Urothelium cell line (cell line): ENCODE data around the gene PABPC1L.
"Not testable (repeated sequence)": the region's sequence is repeated elsewhere in the genome, so short reads cannot be mapped to it uniquely, and the experiment has no call there.

Source experiments
- DNase-seq: peaks from one replicate; pipeline ENCODE4 v3.0.0; 2011; ENCODE audit warnings: low spot score, mixed read lengths
- FAIRE-seq: peaks from 2 replicates; lab custom pipeline; 2011; peaks lifted over from hg19 to GRCh38; lab: Jason Lieb, UNC

PABPC1L gene

DNA sequence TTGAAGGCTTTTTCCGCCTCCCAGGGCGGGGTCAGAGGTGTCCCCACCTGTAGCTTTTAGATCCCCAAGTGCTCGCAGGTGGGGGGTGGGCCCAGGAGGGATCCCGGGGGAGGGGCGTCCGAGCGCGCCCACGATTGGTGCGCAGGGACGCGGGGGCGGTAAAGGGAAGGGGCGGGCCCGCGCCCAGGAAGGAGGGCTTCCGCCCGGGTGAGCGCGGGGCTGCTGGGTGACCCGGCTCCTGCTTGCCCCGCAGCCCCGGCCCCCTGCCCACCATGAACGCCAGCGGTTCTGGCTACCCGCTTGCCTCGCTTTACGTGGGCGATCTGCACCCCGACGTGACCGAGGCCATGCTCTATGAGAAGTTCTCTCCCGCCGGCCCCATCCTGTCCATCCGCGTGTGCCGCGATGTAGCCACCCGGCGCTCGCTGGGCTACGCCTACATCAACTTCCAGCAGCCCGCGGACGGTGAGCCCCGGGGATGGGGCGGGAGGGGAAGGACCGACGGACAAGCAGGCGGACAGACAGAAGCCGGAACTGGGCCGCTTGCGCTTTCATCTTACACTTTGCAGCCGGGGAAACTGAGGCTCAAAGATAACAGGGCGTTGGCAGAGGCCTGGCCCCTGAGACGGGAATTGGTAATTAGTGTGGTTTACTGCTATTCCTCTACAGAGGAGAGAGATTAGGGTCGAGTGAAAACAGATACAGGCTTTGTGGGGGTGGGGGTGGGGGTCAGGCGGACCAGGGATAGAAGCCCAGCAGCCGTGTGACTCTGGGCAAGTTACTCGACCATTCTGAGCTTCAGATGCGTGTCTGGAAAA lies at the start of gene PABPC1L:
TSS of gene PABPC1L (plus strand) at position 189 of the 818 bp plus-strand sequence. CDS start at position 273, 84 bp downstream.
- no peak for FAIRE-seq

DNA sequence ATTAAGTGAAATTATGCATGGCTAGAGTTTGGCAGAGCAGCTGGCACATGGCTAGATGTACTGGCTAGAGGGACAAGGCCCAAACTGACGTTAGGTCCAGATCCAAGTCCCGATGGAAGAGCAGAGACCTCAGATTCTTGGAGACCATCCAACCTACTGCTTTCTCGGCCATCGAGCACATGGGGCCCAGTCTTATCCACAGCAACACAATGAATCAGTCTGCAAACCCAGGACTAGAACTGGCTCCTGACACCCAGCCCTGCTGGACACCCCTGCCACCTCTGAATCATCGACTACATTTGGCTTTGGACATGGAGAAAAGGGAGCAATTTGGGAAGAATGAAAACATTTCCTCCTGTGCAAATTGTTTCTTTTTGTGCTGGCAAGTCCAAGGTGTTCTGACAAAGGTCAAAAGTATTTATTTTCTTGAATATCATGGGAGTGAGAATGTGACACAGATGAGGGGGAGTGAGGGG lies 48.3 kb upstream of the PABPC1L start:
- DNase-seq (peak; percentile 72), FAIRE-seq (no peak)

More for the DNA sequence above, at the start of gene PABPC1L:
- peak; percentile 97 for DNase-seq

- no peak for DNase-seq
- no peak for FAIRE-seq
Measured at GRCh38 chr20:44862286-44862685, 47.6 kb upstream of the PABPC1L start.

DNA sequence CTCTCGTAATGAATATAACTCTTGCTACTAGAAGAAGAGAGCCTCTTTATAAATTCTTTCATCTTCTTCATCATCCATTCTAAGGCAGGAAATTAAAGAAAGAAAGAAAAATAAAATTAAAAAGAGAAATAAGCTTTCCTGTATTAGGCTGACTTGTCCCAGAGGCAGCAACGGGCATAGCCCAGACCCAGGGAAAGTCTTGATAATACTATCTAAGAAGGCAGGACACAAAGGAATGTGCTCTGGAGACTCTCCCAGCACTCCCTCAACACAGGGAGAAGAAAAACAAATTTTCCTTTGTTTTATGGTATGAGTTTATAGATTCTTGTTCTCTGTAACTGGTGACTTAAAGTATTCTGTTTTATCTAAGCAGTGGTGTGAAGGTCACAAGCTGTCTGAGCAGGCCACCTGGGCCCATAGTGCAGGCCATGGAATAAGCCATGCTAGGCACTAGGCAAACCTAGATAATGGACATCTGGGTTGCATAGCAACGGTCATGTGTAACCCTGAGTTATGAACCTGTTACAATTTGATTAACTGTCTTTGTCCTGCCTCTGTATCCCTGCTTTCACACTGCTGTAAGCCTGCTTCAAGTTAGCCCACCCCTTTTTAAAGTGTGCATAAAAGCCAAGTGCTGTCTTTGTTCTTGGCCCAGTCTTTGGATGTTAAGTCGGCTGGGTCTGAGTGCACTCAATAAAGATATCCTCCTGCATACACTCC lies 46.3 kb upstream of the PABPC1L start:
- FAIRE-seq, DNase-seq: not testable (repeated sequence)

GRCh38 chr20:44864493-44864892 lies 45.4 kb upstream of the PABPC1L start:
- not testable (repeated sequence) for FAIRE-seq, DNase-seq

DNA sequence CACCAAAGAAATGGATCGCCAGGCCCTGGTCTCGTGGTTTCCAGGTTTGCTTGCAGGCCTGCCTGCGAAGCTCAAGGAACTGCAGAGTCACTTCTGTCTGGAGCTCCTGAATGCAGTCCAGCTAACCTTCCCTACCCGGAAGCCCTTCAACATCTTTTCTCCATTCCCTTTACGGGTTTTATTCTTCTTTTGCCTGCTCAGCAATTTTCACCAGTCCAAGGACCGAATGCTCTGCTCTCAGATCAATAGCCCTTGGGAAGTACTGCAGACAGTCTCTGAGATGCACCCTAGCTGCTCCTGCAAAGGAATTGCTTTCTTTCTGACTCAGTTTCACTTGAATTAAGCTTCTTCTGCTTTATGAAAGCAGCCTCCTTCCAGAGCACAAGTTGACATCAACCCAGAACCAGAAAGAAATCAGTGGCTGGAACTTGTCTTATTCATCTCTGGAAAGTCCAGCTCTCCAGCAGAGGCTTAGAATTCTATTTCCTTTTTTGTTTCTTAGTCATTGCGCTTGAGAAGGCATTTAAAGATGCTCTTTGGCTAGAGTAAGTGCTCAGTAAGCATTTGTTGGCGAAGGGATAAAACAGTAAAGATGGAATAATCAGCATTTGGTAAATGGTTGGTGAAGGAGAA lies 43.0 kb upstream of the PABPC1L start:
- DNase-seq (no peak), FAIRE-seq (no peak)

- DNase-seq: no peak
- FAIRE-seq: no peak
Measured at GRCh38 chr20:44869471-44869870, 40.4 kb upstream of the PABPC1L start.

DNA sequence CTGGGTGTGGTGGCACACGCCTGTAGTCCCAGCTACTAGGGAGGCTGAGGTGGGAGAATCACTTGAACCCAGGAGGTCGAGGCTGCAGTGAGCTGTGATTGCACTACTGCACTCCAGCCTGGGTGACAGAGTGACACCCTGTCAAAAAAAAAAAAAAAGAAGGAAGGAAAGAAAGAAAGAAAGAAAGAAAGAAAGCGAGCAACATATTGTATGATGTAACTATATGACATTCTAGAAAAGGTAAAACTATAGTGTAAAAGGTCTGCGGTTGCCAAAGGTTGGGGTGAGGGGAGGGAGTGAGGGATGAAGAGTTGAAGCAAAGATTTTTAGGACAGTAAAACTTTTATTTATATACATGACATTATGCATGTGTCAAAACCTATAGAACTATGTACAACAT lies 27.5 kb upstream of the PABPC1L start:
- not testable (repeated sequence) for DNase-seq

GRCh38 chr20:44883214-44883902 lies 26.5 kb upstream of the PABPC1L start:
- DNase-seq (no peak), FAIRE-seq (no peak)

More for the DNA sequence above, 27.5 kb upstream of the PABPC1L start:
- not testable (repeated sequence) for FAIRE-seq

GRCh38 chr20:44884907-44885391 lies 24.9 kb upstream of the PABPC1L start:
- DNase-seq: no peak
- FAIRE-seq: no peak

GRCh38 chr20:44885392-44886265 lies 24.2 kb upstream of the PABPC1L start, which contains the start of gene YWHAB:
Gene YWHAB (plus strand): TSS chr20:44885705. CDS start chr20:44901534, 15,829 bp downstream.
- peak; percentile 98 for FAIRE-seq
- DNase-seq: peak; percentile 100

GRCh38 chr20:44886266-44886651 lies 23.6 kb upstream of the PABPC1L start:
- FAIRE-seq: no peak

GRCh38 chr20:44886828-44887227 lies 23.0 kb upstream of the PABPC1L start:
- no peak for DNase-seq
- no peak for FAIRE-seq

More at GRCh38 chr20:44886266-44886651, 23.6 kb upstream of the PABPC1L start:
- no peak for DNase-seq

- FAIRE-seq: no peak
Measured at GRCh38 chr20:44887466-44887865, 22.4 kb upstream of the PABPC1L start.

DNA sequence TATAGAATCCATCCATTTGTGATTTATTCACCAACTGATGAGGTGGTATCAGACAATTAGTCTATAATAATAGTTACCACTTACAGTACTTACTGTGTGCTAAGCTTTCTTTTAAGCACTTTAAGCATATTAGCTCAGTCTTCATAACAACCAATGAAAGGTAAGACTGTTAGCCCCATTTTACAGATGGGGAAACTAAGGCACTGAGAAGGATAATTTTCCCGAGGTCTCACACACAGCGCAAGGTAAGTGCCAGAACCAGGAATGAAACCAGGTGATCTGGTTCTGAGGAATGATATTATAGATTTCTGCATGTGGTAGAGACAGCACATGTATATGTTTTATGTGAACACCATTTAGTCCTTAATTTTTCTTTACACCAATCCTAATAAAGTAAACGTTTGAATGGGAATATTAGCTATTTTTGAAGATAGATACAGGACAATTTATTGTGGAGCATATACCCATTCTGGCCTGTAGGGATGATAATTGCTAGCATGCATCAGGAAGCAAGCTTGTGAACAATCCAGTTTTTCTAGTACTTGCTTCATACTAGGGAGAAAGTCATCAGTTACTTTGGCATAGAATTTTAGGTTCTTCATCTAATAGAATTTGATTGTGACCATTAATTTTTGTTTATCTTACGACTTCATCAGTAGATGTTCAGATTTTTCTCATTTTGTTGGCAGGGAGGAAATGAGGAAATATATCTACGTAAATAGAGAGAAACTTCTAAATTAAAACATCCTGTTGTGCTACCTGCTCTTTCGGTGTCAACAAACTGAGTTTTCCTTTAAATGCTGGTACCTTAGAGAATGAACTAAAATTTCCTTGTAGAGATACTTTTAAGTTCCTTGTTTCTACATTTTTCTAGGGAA lies 21.4 kb upstream of the PABPC1L start:
- DNase-seq: no peak
- FAIRE-seq: no peak

More at GRCh38 chr20:44887466-44887865, 22.4 kb upstream of the PABPC1L start:
- no peak for DNase-seq

DNA sequence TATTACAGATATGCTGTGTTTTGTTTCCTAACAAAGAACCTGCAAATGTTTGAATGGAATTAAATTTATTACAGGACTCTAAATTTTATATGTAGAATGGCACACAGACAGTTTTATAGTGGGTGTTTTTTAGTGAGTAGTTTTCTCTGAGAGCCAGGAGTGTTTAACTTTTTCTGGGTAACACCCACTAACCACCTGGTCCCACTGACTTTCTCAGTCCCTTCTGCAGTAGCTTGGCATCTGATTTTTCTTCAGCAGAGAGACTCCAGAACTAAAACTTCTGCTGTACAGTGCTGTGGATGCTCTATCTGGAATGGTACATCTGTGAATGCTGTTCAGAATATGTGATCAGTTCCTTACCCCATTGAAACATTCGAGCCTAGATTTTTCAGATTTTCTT lies 18.0 kb upstream of the PABPC1L start:
- no peak for FAIRE-seq
- DNase-seq: no peak

- FAIRE-seq (no peak), DNase-seq (no peak)
Measured at GRCh38 chr20:44894959-44895358, 14.9 kb upstream of the PABPC1L start.

DNA sequence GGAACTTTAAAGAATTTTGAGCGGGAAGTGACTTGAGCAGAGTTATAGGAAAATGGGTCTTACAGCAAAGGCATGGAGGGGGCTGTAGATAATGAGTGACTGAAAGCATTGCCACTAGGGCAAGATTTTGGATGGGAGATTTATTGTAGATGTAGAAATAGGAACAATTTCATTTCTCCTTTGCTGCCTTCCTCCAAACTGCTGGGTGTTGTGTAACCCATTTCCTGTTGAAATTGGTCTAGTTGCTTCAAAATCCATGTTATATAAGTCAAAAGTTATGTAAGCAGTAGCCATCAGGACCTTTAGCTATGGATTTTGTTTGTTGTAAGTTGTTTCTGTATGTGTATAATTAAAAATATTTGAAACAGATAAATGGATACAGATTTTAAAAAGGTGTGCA lies 13.3 kb upstream of the PABPC1L start:
- DNase-seq: no peak
- FAIRE-seq: no peak
